HEK293T (cell line): ENCODE results near the gene UAP1L1.

Experiments used
- CTCF ChIA-PET: fragments of 350-600 bp; formaldehyde crosslinking; extraction: SDS; loops from one replicate; lab custom pipeline; 2021; ENCODE audit warnings: antibody characterized with exemption, inconsistent platforms; lab: Yijun Ruan, JAX
- POLR2A ChIA-PET: fragments of 350-600 bp; formaldehyde crosslinking; extraction: SDS; loops from one replicate; lab custom pipeline; 2020; ENCODE audit warnings: antibody characterized with exemption, inconsistent platforms; lab: Yijun Ruan, JAX
- DNase-seq: peaks from one replicate; pipeline ENCODE4 v3.0.0; 2012; ENCODE audit warnings: mixed read lengths; ENCODE audit errors: extremely low spot score
- ARNT ChIP-seq: fragments of 450-650 bp; IDR thresholded peaks from 2 replicates; pipeline ENCODE4 v1.6.1; 2017; ENCODE audit warnings: mild to moderate bottlenecking
- BHLHE40 ChIP-seq: fragments of 450-650 bp; IDR thresholded peaks from 2 replicates; pipeline ENCODE4 v1.6.1; 2016; ENCODE audit warnings: mild to moderate bottlenecking, moderate library complexity, borderline replicate concordance
- CTBP1 ChIP-seq: fragments of 450-650 bp; IDR thresholded peaks from 2 replicates; pipeline ENCODE4 v1.6.1; 2016; ENCODE audit warnings: borderline replicate concordance
- ELF4 ChIP-seq: fragments of 450-650 bp; IDR thresholded peaks from 2 replicates; pipeline ENCODE4 v1.6.1; 2017; ENCODE audit warnings: antibody characterized with exemption
- FOXA1 ChIP-seq: fragments of 450-650 bp; IDR thresholded peaks from 2 replicates; pipeline ENCODE4 v1.6.1; 2016; ENCODE audit warnings: mild to moderate bottlenecking
- FOXK2 ChIP-seq: fragments of 450-650 bp; IDR thresholded peaks from 2 replicates; pipeline ENCODE4 v1.6.1; 2016; ENCODE audit warnings: mild to moderate bottlenecking
- FOXM1 ChIP-seq: fragments of 450-650 bp; IDR thresholded peaks from 2 replicates; pipeline ENCODE4 v1.6.1; 2017; ENCODE audit warnings: mild to moderate bottlenecking, borderline replicate concordance
- HDGF ChIP-seq: fragments of 450-650 bp; IDR thresholded peaks from 2 replicates; pipeline ENCODE4 v1.6.1; 2017; ENCODE audit warnings: antibody characterized with exemption, borderline replicate concordance
- L3MBTL2 ChIP-seq: fragments of 450-650 bp; conservative IDR thresholded peaks from 2 replicates; pipeline ENCODE4 v1.6.1; 2016; ENCODE audit warnings: mild to moderate bottlenecking
- LEF1 ChIP-seq: fragments of 450-650 bp; IDR thresholded peaks from 2 replicates; pipeline ENCODE4 v1.6.1; 2017; ENCODE audit warnings: mild to moderate bottlenecking, borderline replicate concordance
- NFRKB ChIP-seq: fragments of 450-650 bp; IDR thresholded peaks from 2 replicates; pipeline ENCODE4 v1.6.1; 2016; ENCODE audit warnings: mild to moderate bottlenecking, moderate library complexity
- PKNOX1 ChIP-seq: fragments of 450-650 bp; IDR thresholded peaks from 2 replicates; pipeline ENCODE4 v1.6.1; 2016
- SP1 ChIP-seq: fragments of 450-650 bp; IDR thresholded peaks from 2 replicates; pipeline ENCODE4 v1.6.1; 2017
- SUZ12 ChIP-seq: fragments of 450-650 bp; IDR thresholded peaks from 2 replicates; pipeline ENCODE4 v1.6.1; 2016; ENCODE audit warnings: mild to moderate bottlenecking
- TARDBP ChIP-seq: fragments of 450-650 bp; IDR thresholded peaks from 2 replicates; pipeline ENCODE4 v1.6.1; 2016
- ZNF384 ChIP-seq: fragments of 450-650 bp; IDR thresholded peaks from 2 replicates; pipeline ENCODE4 v1.6.1; 2016

UAP1L1 gene

DNA sequence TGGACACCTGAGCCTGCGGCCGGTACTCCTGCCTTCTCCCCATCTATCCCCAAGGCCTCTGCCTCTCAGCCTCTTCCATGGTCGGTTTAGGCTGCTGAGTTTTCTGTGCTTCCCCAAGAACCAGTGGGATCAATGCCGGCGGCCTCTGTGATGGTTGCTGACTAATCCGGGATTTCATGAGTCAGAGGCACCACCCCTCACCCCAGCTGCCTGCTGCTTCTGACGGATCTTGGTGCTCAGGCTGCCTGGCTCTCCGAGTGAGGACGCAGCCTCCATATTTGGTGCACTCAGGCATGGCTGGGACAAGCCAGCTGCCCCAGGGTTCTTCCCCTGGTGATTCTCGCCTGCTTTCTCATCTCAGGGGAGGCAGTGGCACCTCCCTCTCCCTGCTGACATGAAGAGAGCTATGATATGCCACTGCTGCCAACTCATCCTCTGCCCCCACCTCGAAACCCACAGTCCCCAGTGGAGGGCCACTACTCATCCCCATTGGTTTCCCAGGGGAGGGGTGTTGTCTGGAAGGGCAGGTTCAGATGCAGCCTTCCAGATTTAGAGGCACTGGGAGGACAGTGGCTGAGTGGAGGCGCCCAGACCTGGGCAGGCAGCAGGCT lies 6.2 kb downstream of the UAP1L1 start:
- TF ChIP-seq LEF1 (no peak), TARDBP (no peak), ELF4 (no peak), PKNOX1 (no peak)
- ChIA-PET POLR2A (interaction anchor here (1.1 to 1.9 kb wide), 2 partner anchors 13 to 46 kb away, joined by 3 to 7 read pairs; partner anchors contain the start of gene SAPCD2), CTCF (interaction anchor here (0.6 kb wide), 1 partner anchor 9 kb away, joined by 3 read pairs; no protein-coding TSS in a partner anchor)
- DNase-seq, result no peak

- TF ChIP-seq FOXA1, result no peak
- no peak for TF ChIP-seq NFRKB
- TF ChIP-seq CTBP1, result no peak
- TF ChIP-seq SP1, result no peak
- TF ChIP-seq LEF1, result no peak
- no peak for TF ChIP-seq ZNF384
- no peak for TF ChIP-seq ARNT
- TF ChIP-seq ELF4, result no peak
- no peak for TF ChIP-seq FOXM1
- no peak for TF ChIP-seq L3MBTL2
- no peak for TF ChIP-seq TARDBP
- TF ChIP-seq FOXK2, result no peak
- TF ChIP-seq PKNOX1, result no peak
- no peak for TF ChIP-seq BHLHE40
- no peak for TF ChIP-seq SUZ12
- CTCF ChIA-PET, result no interaction called here
- no peak for DNase-seq
- POLR2A ChIA-PET, result interaction anchor here (1.1 to 1.9 kb wide), 2 partner anchors 14 to 45 kb away, joined by 3 to 7 read pairs; partner anchors contain the start of gene SAPCD2
Measured at GRCh38 chr9:137084526-137084925, 7.2 kb downstream of the UAP1L1 start.

- POLR2A ChIA-PET, result interaction anchor here (0.7 to 2.4 kb wide), 24 partner anchors 9 to 311 kb away, joined by 3 to 27 read pairs (median 4); partner anchors contain the start of genes ANAPC2, LRRC26, RNF224 and SAPCD2
- CTCF ChIA-PET, result interaction anchor here (0.6 to 1.6 kb wide), 8 partner anchors 9 to 140 kb away, joined by 3 to 8 read pairs (median 4); partner anchors contain the start of genes ABCA2 and UAP1L1
- TF ChIP-seq L3MBTL2 (peak; percentile 38), FOXA1 (no peak)
- DNase-seq, result no peak
Measured at GRCh38 chr9:137085920-137086530, 8.7 kb downstream of the UAP1L1 start.

DNA sequence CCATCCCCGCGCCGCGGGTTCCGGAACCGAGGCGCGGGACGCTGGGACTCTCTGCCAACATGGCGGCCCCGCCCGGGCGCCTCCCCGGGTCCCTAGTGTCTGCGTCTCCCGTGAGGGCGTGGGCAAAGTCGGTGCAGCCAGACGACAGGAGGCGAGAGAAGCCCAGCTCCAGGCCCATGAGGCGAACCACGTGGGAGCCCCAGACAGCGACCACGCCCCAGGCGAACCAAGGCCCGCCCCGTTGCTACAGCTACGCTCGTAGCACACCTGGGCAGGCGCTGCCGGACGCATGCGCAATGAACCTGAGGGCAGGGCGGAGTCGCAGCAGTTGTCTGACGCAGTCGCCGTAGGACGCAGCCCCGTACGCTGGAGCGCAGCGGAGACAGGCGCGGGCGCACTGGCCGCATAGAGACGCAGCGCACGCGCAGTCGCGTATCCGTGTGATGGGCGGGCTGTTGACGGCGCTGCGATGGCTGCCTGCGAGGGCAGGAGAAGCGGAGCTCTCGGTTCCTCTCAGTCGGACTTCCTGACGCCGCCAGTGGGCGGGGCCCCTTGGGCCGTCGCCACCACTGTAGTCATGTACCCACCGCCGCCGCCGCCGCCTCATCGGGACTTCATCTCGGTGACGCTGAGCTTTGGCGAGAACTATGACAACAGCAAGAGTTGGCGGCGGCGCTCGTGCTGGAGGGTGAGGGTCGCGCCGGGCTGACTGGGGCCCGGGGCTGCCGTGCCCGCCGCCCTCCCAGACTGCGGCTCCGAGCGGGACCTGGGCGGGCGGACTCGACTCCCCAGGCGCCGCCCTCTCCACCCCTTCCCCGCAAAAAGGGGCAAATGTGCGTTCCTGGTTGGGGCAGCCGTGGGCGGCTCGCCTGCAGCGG lies 9.5 kb downstream of the UAP1L1 start, which contains the start of gene MAN1B1:
Gene MAN1B1 (plus strand): TSS at position 455 of the 878 bp plus-strand sequence. CDS start 15 bp downstream, at position 470.
- CTCF ChIA-PET, result interaction anchor here (0.6 to 1.6 kb wide), 10 partner anchors 9 to 141 kb away, joined by 3 to 8 read pairs (median 4); partner anchors contain the start of genes ABCA2 and UAP1L1
- DNase-seq, result peak; percentile 99
- POLR2A ChIA-PET, result interaction anchor here (0.7 to 2.4 kb wide), 32 partner anchors 9 to 312 kb away, joined by 3 to 27 read pairs (median 4); partner anchors contain the start of genes ANAPC2, LRRC26, RNF224 and SAPCD2
- TF ChIP-seq PKNOX1 (peak; percentile 92), ELF4 (no peak), HDGF (peak; percentile 43; the same call in 1 of the 2 replicates), SP1 (no peak), L3MBTL2 (peak; percentile 56; the same call in 1 of the 2 replicates), TARDBP (peak; percentile 53; the same call in 1 of the 2 replicates), FOXA1 (no peak)

- no peak for DNase-seq
- ChIA-PET POLR2A (interaction anchor here (1.0 to 2.4 kb wide), 15 partner anchors 8 to 153 kb away, joined by 3 to 27 read pairs (median 4); partner anchors contain the start of genes LRRC26, SAPCD2 and TUBB4B), CTCF (interaction anchor here (1.2 to 1.6 kb wide), 3 partner anchors 20 to 41 kb away, joined by 6 to 8 read pairs (median 6); no protein-coding TSS in a partner anchor)
- TF ChIP-seq ELF4, result no peak
- no peak for TF ChIP-seq HDGF
- TF ChIP-seq NFRKB, result no peak
- TF ChIP-seq SP1, result no peak
- no peak for TF ChIP-seq PKNOX1
- TF ChIP-seq LEF1, result no peak
- no peak for TF ChIP-seq SUZ12
- TF ChIP-seq TARDBP, result no peak
- TF ChIP-seq FOXK2, result no peak
- no peak for TF ChIP-seq FOXM1
- TF ChIP-seq FOXA1, result no peak
- no peak for TF ChIP-seq ARNT
Measured at GRCh38 chr9:137087409-137087925, 10.2 kb downstream of the UAP1L1 start.
